BJ (cell line): ENCODE measurements around the gene SCAPER. TPM values are rescaled to one million over a fixed set of nuclear protein-coding genes. Genes with fewer than 3 reads are reported as not detected.

Experiments used
- CTCF ChIA-PET: fragments of 350-600 bp; formaldehyde crosslinking; extraction: SDS; loops from one replicate; lab custom pipeline; 2021; ENCODE audit warnings: antibody characterized with exemption, inconsistent platforms; lab: Yijun Ruan, JAX
- POLR2A ChIA-PET: fragments of 300-600 bp; sonication (Branson Sonifier 250); formaldehyde crosslinking; extraction: SDS; loops from one replicate; lab custom pipeline; 2021; ENCODE audit warnings: antibody characterized with exemption; lab: Charles Lee
- DNase-seq: peaks from one replicate; pipeline ENCODE4 v3.0.0-alpha.2; 2011; ENCODE audit warnings: low read depth
- H3K27me3 ChIP-seq: 2 replicates; pipeline ENCODE4 v1.6.0; 2011; ENCODE audit warnings: low read length; ENCODE audit not compliant: control insufficient read depth, insufficient read depth
- H3K36me3 ChIP-seq: 2 replicates; pipeline ENCODE4 v1.5.1; 2011; ENCODE audit warnings: low read length; ENCODE audit not compliant: control insufficient read depth, insufficient read depth
- H3K4me3 ChIP-seq: 2 replicates; pipeline ENCODE4 v1.5.1; 2011; ENCODE audit warnings: low read depth, mild to moderate bottlenecking, control low read depth, low read length
- polyA plus RNA-seq: library from polyadenylated mRNA; depleted of rRNA; stranded (reverse); fragments of >200 nt; gene quantifications from 2 replicates; pipeline ENCODE4 v1.2.3, GENCODE V29; 2011
- TF ChIP-seq, protein P1 (sequence below): IDR thresholded peaks from 2 replicates; pipeline ENCODE4 v1.5.1; 2011; ENCODE audit warnings: low read depth, mild to moderate bottlenecking, control low read depth, inconsistent platforms, low read length, moderate library complexity; ENCODE audit not compliant: insufficient read depth

The SCAPER gene
- polyA plus RNA-seq, 1 experiment: 2.3 TPM

DNA sequence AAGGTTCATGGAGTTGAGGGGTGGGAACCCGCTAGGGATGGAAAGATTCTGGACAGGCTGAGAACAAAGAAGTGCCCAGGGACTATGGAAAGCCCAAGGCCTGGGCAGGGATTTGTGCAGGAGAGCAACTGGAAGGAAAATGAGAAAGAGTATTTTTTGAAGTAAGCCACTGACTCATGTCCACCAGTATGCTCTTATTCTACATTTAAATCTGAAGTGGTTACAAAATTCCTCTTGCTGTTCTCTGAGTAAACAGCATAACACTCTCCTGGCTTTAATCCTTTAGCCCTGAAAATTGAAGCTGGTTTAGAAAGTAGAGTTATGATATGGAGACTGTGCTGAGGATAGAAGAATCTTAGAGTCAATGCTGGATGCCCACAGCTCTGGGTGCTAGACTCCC is 403.4 kb downstream of the SCAPER start:
- ChIA-PET CTCF (no interaction called here), POLR2A (interaction anchor here (0.6 kb wide), 1 partner anchor 156 kb away, joined by 8 read pairs; no protein-coding TSS in a partner anchor)
- no peak for DNase-seq
- TF ChIP-seq, protein P1, sequence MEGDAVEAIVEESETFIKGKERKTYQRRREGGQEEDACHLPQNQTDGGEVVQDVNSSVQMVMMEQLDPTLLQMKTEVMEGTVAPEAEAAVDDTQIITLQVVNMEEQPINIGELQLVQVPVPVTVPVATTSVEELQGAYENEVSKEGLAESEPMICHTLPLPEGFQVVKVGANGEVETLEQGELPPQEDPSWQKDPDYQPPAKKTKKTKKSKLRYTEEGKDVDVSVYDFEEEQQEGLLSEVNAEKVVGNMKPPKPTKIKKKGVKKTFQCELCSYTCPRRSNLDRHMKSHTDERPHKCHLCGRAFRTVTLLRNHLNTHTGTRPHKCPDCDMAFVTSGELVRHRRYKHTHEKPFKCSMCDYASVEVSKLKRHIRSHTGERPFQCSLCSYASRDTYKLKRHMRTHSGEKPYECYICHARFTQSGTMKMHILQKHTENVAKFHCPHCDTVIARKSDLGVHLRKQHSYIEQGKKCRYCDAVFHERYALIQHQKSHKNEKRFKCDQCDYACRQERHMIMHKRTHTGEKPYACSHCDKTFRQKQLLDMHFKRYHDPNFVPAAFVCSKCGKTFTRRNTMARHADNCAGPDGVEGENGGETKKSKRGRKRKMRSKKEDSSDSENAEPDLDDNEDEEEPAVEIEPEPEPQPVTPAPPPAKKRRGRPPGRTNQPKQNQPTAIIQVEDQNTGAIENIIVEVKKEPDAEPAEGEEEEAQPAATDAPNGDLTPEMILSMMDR: no peak
- Histone ChIP-seq H3K27me3 (no peaks in the 10 kb centered on the region), H3K4me3 (no peak overlapping the region), H3K36me3 (no peaks in the 10 kb centered on the region)

DNA sequence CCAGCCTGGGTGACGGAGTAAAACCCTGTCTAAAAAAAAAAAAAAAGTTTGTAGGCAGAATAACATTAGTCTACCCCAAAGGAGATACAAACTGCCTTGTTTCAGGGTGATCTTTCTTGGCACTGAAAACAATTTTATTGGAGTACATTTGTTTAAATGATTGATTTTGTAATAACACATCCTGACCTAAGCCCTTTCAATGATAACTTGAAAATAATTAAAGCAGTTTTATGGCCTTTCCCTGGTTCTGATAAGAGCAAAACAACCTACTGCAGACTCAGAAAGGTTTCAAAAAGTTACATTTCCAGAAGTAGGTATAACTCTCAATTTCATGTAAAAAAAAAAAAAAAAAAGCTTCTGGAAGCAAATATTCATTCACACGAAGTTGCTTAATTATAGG is 404.1 kb downstream of the SCAPER start:
- H3K4me3 ChIP-seq: no peak overlapping the region
- CTCF ChIA-PET: no interaction called here
- POLR2A ChIA-PET: no interaction called here

DNA sequence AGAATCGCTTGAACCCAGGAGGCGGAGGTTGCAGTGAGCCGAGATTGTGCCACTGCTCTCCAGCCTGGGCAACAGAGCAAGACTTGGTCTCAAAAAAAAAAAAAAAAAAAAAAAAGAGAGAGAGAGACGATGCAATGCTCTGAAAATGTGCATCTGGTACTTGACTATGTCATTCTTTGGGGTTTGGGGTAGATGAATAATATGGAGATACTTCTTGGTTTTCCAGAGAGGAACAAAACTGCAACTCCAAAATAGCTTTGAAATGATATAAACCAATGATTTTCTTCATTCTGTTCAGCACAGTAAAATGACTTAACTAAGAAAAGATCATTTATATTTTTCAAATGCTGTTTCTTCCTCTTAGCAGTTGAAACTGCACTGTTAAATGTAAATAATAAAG is 409.7 kb downstream of the SCAPER start:
- Histone ChIP-seq H3K36me3 (no peaks in the 10 kb centered on the region), H3K4me3 (no peak overlapping the region), H3K27me3 (no peaks in the 10 kb centered on the region)
- ChIA-PET CTCF (interaction anchor here (0.6 to 1.4 kb wide), 3 partner anchors 11 to 222 kb away, joined by 3 read pairs; no protein-coding TSS in a partner anchor), POLR2A (interaction anchor here (0.6 kb wide), 1 partner anchor 154 kb away, joined by 12 read pairs; no protein-coding TSS in a partner anchor)
- DNase-seq: no peak
- TF ChIP-seq, protein P1: no peak

More for the DNA sequence above, 404.1 kb downstream of the SCAPER start:
- Histone ChIP-seq H3K36me3 (no peaks in the 10 kb centered on the region), H3K27me3 (no peaks in the 10 kb centered on the region)
- DNase-seq: no peak
- TF ChIP-seq, protein P1: no peak

DNA sequence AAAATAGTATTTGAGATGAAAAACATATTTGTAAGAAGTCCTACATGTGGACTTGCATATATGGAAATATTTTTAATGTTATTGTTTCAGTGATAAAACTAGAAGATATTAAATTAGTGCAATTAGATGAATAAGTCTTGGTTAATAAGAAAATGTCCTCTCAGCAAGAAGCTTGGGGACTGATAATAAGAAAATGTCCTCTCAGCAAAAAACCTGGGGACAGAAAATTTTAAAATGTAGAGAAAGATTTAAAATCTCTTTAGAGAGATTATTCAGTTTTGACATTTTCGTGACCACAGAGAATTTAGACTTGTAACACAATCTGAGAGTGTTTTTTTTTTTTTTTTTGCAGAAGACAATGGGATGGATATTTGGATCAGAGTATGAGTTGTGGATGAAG is 412.6 kb downstream of the SCAPER start:
- Histone ChIP-seq H3K4me3 (no peak overlapping the region), H3K36me3 (no peaks in the 10 kb centered on the region), H3K27me3 (no peaks in the 10 kb centered on the region)
- ChIA-PET CTCF (no interaction called here), POLR2A (no interaction called here)
- DNase-seq: no peak
- TF ChIP-seq, protein P1: no peak

DNA sequence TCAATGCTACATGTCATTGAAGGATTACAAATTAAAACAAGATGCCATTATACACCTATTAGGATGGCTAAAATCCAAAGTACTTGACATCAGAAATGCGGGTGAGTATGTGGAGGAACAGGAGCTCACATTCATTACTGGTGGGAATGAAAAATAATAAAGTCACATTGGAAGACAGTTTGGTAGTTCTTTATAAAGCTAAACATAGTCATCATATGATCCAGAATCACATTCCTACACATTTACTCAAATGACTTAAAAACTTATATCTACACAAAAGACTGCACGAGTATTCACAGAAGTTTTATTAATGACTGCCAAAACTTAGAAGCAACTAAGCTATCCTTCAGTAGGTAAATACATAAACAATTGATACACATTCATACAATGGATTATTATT is 421.4 kb downstream of the SCAPER start:
- no peak for DNase-seq
- H3K4me3 ChIP-seq: no peak overlapping the region
- no peaks in the 10 kb centered on the region for H3K27me3 ChIP-seq
- CTCF ChIA-PET: no interaction called here
- no peaks in the 10 kb centered on the region for H3K36me3 ChIP-seq
- POLR2A ChIA-PET: no interaction called here
- TF ChIP-seq, protein P1: no peak
